K562 (cell line): ENCODE results near the gene RGS7. TPM values are rescaled to one million over a fixed set of nuclear protein-coding genes. Genes with fewer than 3 reads are reported as not detected.
A peak's percentile ranks its signal among the peaks of the same experiment; 100 is the strongest.

Source experiments
- ATAC-seq: fragments of 200-7000 bp; cut with Tn5 transposase; 3 replicates; pipeline ENCODE4 v1.9.1; 2020; ENCODE audit warnings: moderate library complexity
- BruUV-seq: library from RNA; stranded (reverse); fragments of 400-500 nt; replicated peaks from 2 replicates; lab custom pipeline; 2021; lab: Mats Ljungman, UMichigan
- CTCF ChIA-PET: fragments of 300-600 bp; formaldehyde crosslinking; extraction: SDS; loops from one replicate; lab custom pipeline; 2021; ENCODE audit warnings: low intra/inter-chr PET ratio; lab: Yijun Ruan, JAX
- POLR2A ChIA-PET: fragments of 300-600, 350-650 bp; sonication (Branson Sonifier 250); formaldehyde crosslinking; extraction: SDS; loops from one replicate; lab custom pipeline; 2021; ENCODE audit warnings: antibody characterized with exemption, inconsistent platforms; lab: Yijun Ruan, JAX
- DNase-seq, 4 experiments: peaks; one replicate each; pipeline versions ENCODE4 v3.0.0 to v3.0.0-alpha.2; 2011 to 2018; ENCODE audit warnings: low spot score in 3 of 4, mixed read lengths in 3 of 4; ENCODE audit errors: extremely low read depth in 1 of 4
- FAIRE-seq: peaks from 2 replicates; lab custom pipeline; 2011; peaks lifted over from hg19 to GRCh38; lab: Jason Lieb, UNC
- H2AFZ ChIP-seq: 2 replicates; pipeline ENCODE4 v1.6.0; 2011; ENCODE audit warnings: low read depth, low read length, control low read depth, inconsistent platforms
- H3K27ac ChIP-seq: fragments of 200-600 bp; 3 replicates; pipeline ENCODE4 v1.8.0; 2011; ENCODE audit warnings: low read depth, mild to moderate bottlenecking, control low read depth, inconsistent platforms, low read length, moderate library complexity, mixed read lengths; ENCODE audit errors: extremely low read depth
- H3K27me3 ChIP-seq, 2 experiments: fragments of 300-600 bp in 1 of 2; 2 replicates in 1 of 2; 3 replicates in 1 of 2; pipeline versions ENCODE4 v1.6.0 to v1.8.0; 2011; ENCODE audit warnings: inconsistent platforms in 2 of 2, low read length in 2 of 2, mild to moderate bottlenecking in 1 of 2, mixed read lengths in 1 of 2, moderate library complexity in 1 of 2; ENCODE audit not compliant: control insufficient read depth in 2 of 2, insufficient read depth in 2 of 2
- H3K36me3 ChIP-seq: fragments of 300-600 bp; 3 replicates; pipeline ENCODE4 v1.8.0; 2011; ENCODE audit warnings: mild to moderate bottlenecking, low read length, inconsistent platforms; ENCODE audit not compliant: control insufficient read depth, insufficient read depth
- H3K4me1 ChIP-seq, 2 experiments: fragments of 200-600 bp in 1 of 2; replicated peaks in 1 of 2; 2 replicates in 1 of 2; 3 replicates in 1 of 2; pipeline versions ENCODE4 v1.5.1 to v1.8.0; 2011; ENCODE audit warnings: inconsistent platforms in 2 of 2, low read length in 2 of 2, mild to moderate bottlenecking in 1 of 2, mixed read lengths in 1 of 2, moderate library complexity in 1 of 2; ENCODE audit not compliant: control insufficient read depth in 2 of 2, insufficient read depth in 2 of 2
- H3K4me2 ChIP-seq: 2 replicates; pipeline ENCODE4 v1.6.1; 2011; ENCODE audit warnings: low read length, control low read depth, inconsistent platforms, mixed read lengths; ENCODE audit not compliant: insufficient read depth
- H3K4me3 ChIP-seq: fragments of 200-600 bp; sonication (generic), shearing (Covaris generic); 2 replicates; pipeline ENCODE4 v1.5.1; 2016; ENCODE audit warnings: control low read depth, inconsistent platforms
- H3K79me2 ChIP-seq: fragments of 200-600 bp; 3 replicates; pipeline ENCODE4 v1.8.0; 2011; ENCODE audit warnings: low read length, inconsistent platforms; ENCODE audit not compliant: control insufficient read depth, insufficient read depth
- H3K9ac ChIP-seq, 2 experiments: 2 replicates each; pipeline versions ENCODE4 v1.6.0 to v1.6.1; 2011; ENCODE audit warnings: low read depth in 2 of 2, low read length in 2 of 2, control low read depth in 1 of 2, inconsistent platforms in 1 of 2, mild to moderate bottlenecking in 1 of 2, mixed read lengths in 1 of 2; ENCODE audit not compliant: insufficient read depth in 1 of 2
- H3K9me1 ChIP-seq: one replicate; pipeline ENCODE4 v1.6.0; 2011; ENCODE audit warnings: inconsistent platforms, mild to moderate bottlenecking, low read length, moderate library complexity; ENCODE audit not compliant: control insufficient read depth, insufficient read depth
- H3K9me3 ChIP-seq: replicated peaks from 2 replicates; pipeline ENCODE4 v1.5.1; 2011; ENCODE audit warnings: low read depth, low read length, inconsistent platforms; ENCODE audit not compliant: control insufficient read depth, insufficient read depth
- H4K20me1 ChIP-seq: replicated peaks from 2 replicates; pipeline ENCODE4 v1.6.1; 2011; ENCODE audit warnings: low read length, inconsistent platforms, mixed read lengths; ENCODE audit not compliant: control insufficient read depth, insufficient read depth
- CREB3L1 ChIP-seq: fragments of 450-650 bp; IDR thresholded peaks from 2 replicates; pipeline ENCODE4 v1.6.1; 2014; ENCODE audit warnings: low read depth, mild to moderate bottlenecking, moderate library complexity, borderline replicate concordance
- CREBBP ChIP-seq: IDR thresholded peaks from one replicate; pipeline ENCODE4 v1.6.1; 2012; ENCODE audit warnings: low read depth, mild to moderate bottlenecking, control low read depth, inconsistent platforms, low read length
- E2F1 ChIP-seq: sonication (generic); formaldehyde crosslinking; IDR thresholded peaks from 2 replicates; pipeline ENCODE4 v1.8.1; 2023; ENCODE audit warnings: mild to moderate bottlenecking, missing genetic modification reagents, moderate library complexity
- ETS2 ChIP-seq: IDR thresholded peaks from 2 replicates; pipeline ENCODE4 v1.6.1; 2016; ENCODE audit warnings: borderline replicate concordance, missing genetic modification characterization, mild to moderate bottlenecking, moderate library complexity, missing compliant biosample characterization; ENCODE audit not compliant: poor library complexity, severe bottlenecking
- FOXJ3 ChIP-seq: sonication (generic); formaldehyde crosslinking; IDR thresholded peaks from 2 replicates; pipeline ENCODE4 v1.4.0; 2020; ENCODE audit warnings: mild to moderate bottlenecking, missing genetic modification reagents
- HDAC8 ChIP-seq: fragments of 450-650 bp; IDR thresholded peaks from 2 replicates; pipeline ENCODE4 v1.6.1; 2016; ENCODE audit warnings: mild to moderate bottlenecking, missing genetic modification characterization, moderate library complexity, missing compliant biosample characterization
- HLTF ChIP-seq: fragments of 450-650 bp; IDR thresholded peaks from 2 replicates; pipeline ENCODE4 v1.6.1; 2016
- MAFG ChIP-seq: fragments of 450-650 bp; conservative IDR thresholded peaks from 2 replicates; pipeline ENCODE4 v1.6.1; 2016; ENCODE audit warnings: missing genetic modification characterization, missing compliant biosample characterization
- NFATC3 ChIP-seq: fragments of 450-650 bp; IDR thresholded peaks from 2 replicates; pipeline ENCODE4 v1.6.1; 2017; ENCODE audit warnings: mild to moderate bottlenecking
- NFE2L1 ChIP-seq: fragments of 450-650 bp; IDR thresholded peaks from 2 replicates; pipeline ENCODE4 v1.6.1; 2016; ENCODE audit warnings: missing genetic modification characterization, low read depth, mild to moderate bottlenecking, missing compliant biosample characterization, moderate library complexity, borderline replicate concordance
- NR2C2 ChIP-seq, 2 experiments: fragments of 200-800 bp in 1 of 2; sonication (Bioruptor generic) in 1 of 2; sonication (generic) in 1 of 2; formaldehyde crosslinking in 1 of 2; IDR thresholded peaks; 2 replicates each; pipeline versions ENCODE4 v1.6.1 to v1.8.0; 2016 to 2022; ENCODE audit warnings: mild to moderate bottlenecking in 1 of 2, missing compliant biosample characterization in 1 of 2, missing genetic modification characterization in 1 of 2, missing genetic modification reagents in 1 of 2
- SNIP1 ChIP-seq: fragments of 450-650 bp; IDR thresholded peaks from 2 replicates; pipeline ENCODE4 v1.7.1; 2017; ENCODE audit warnings: low read depth, mild to moderate bottlenecking
- UBTF ChIP-seq, 2 experiments: IDR thresholded peaks; 2 replicates each; pipeline ENCODE4 v1.6.1; 2012; ENCODE audit warnings: improper control_type of control experiment in 2 of 2, low read depth in 2 of 2, low read length in 2 of 2, borderline replicate concordance in 1 of 2
- ZNF12 ChIP-seq: sonication (generic); formaldehyde crosslinking; IDR thresholded peaks from 2 replicates; pipeline ENCODE4 v1.4.0; 2020; ENCODE audit warnings: mild to moderate bottlenecking, missing genetic modification reagents
- ZNF253 ChIP-seq: fragments of 250-450 bp; sonication (Bioruptor Pico); conservative IDR thresholded peaks from 2 replicates; pipeline ENCODE4 v1.6.1; 2021; ENCODE audit warnings: mild to moderate bottlenecking
- ZNF316 ChIP-seq: fragments of 450-650 bp; IDR thresholded peaks from 2 replicates; pipeline ENCODE4 v1.6.1; 2016
- ZNF347 ChIP-seq: fragments of 450-650 bp; formaldehyde crosslinking; IDR thresholded peaks from 2 replicates; pipeline ENCODE4 v1.4.0; 2020; ENCODE audit warnings: low read depth, mild to moderate bottlenecking, moderate library complexity
- WGBS: fragments of 100-300 bp; shearing (Covaris generic); methylation state at CpG from one replicate; pipeline ENCODE4 v1.1.6; 2016; ENCODE audit warnings: low coverage, mixed read lengths; ENCODE audit not compliant: insufficient coverage; ENCODE audit errors: missing lambda C conversion rate; 5-methylcytosine and 5-hydroxymethylcytosine counted together
- in situ Hi-C: fragments of 300-500 bp; cut with MboI; formaldehyde crosslinking; loops from 4 replicates; pipeline ENCODE4 v1.15.0; 2018; ENCODE audit warnings: inconsistent platforms, mixed read lengths
- intact Hi-C: fragments of 100-400 bp; cut with micrococcal nuclease; formaldehyde crosslinking; loops from 2 replicates; pipeline ENCODE4 v1.14.2; 2022
- polyA plus RNA-seq, 8 experiments: library from polyadenylated mRNA; depleted of rRNA in 4 of 8; stranded (reverse) in 5 of 8; unstranded in 3 of 8; fragments of >200 nt; fragmentation: Nextera tagmentation in 2 of 8; fragmentation: Illumina TruSeq in 1 of 8; extraction: Ambion mirVana in 2 of 8; extraction: Trizol in 1 of 8; gene quantifications; 2 replicates each; pipeline versions ENCODE4 v1.2.1 to v1.2.3, GENCODE V29; 2011 to 2014; ENCODE audit warnings: inconsistent platforms in 1 of 8, missing spikeins in 1 of 8
- total RNA-seq, 7 experiments: library from RNA; depleted of rRNA in 6 of 7; stranded (reverse); fragments of >200 nt in 6 of 7; fragmentation: Illumina TruSeq in 2 of 7; extraction: Trizol in 2 of 7; gene quantifications; 2 replicates each; pipeline versions ENCODE4 v1.2.1 to v1.2.3, GENCODE V29; 2011 to 2021; ENCODE audit warnings: low replicate concordance in 1 of 7

The RGS7 gene
- total and polyA plus RNA-seq, 9 of the 15 experiments (the other 6 are each of a cell fraction or from before 2014, with no cell fraction given): not detected

GRCh38 chr1:241240069-241240468 is 116.9 kb downstream of the RGS7 start:
- in situ Hi-C loops: no loop called here
- FAIRE-seq (no peak), ATAC-seq (no peak)

More at GRCh38 chr1:241240069-241240468, 116.9 kb downstream of the RGS7 start:
- POLR2A ChIA-PET: no interaction called here
- no peaks in the 10 kb centered on the region for H3K79me2 ChIP-seq
- H2AFZ ChIP-seq: no peak overlapping the region
- intact Hi-C loops: no loop called here
- H3K36me3 ChIP-seq: no peaks in the 10 kb centered on the region
- H4K20me1 ChIP-seq: no peaks in the 10 kb centered on the region
- H3K4me2 ChIP-seq: no peak overlapping the region
- H3K4me1 ChIP-seq: no peaks in the 10 kb centered on the region
- WGBS: 0% methylated on average over 5 of the region's 5 CpGs
- H3K27me3 ChIP-seq: no peaks in the 10 kb centered on the region
- no peak overlapping the region for H3K9ac ChIP-seq
- H3K9me1 ChIP-seq: no peaks in the 10 kb centered on the region
- H3K9me3 ChIP-seq: no peaks in the 10 kb centered on the region; the same call in 1 of the 2 replicates
- H3K4me3 ChIP-seq: no peak overlapping the region
- TF ChIP-seq NR2C2 (CRISPR knock-in tag; IDR thresholded peaks at IDR 0.05) (no peak), NR2C2 (tag; IDR thresholded peaks at IDR 0.05) (no peak), HLTF (no peak), SNIP1 (no peak), NFE2L1 (tag) (0 out of 2 replicates have a peak, but pooled peaks have one; percentile 10), ETS2 (tag) (no peak), MAFG (peak; percentile 55), CREBBP (no peak), HDAC8 (no peak), ZNF316 (0 out of 2 replicates have a peak, but pooled peaks have one; percentile 20), ZNF347 (CRISPR knock-in tag) (no peak), CREB3L1 (no peak), NFATC3 (no peak), ZNF253 (CRISPR knock-in tag) (no peak), ZNF12 (no peak), E2F1 (CRISPR knock-in tag) (no peak), UBTF (IDR thresholded peaks at IDR 0.05; ENCODE audit: borderline replicate concordance in 1 of 2, low read depth in 2 of 2, low read length in 2 of 2) (no peak), FOXJ3 (CRISPR knock-in tag) (no peak)
- TF ChIP-seq, all 486 proteins: peak for 3
- H3K27ac ChIP-seq: no peak overlapping the region
- no TSS peak for BruUV-seq
- no peak for DNase-seq
- CTCF ChIA-PET: no interaction called here
